SK-N-SH (cell line): ENCODE measurements around the gene TCF3. TPM values are rescaled to one million over a fixed set of nuclear protein-coding genes. Genes with fewer than 3 reads are reported as not detected.

Experiments
- CTCF ChIA-PET: fragments of 300-600, 350-600 bp; formaldehyde crosslinking; extraction: SDS; loops from one replicate; lab custom pipeline; 2021; lab: Yijun Ruan, JAX
- POLR2A ChIA-PET: fragments of 350-600 bp; sonication (Branson Sonifier 250); formaldehyde crosslinking; extraction: SDS; loops from one replicate; lab custom pipeline; 2020; ENCODE audit warnings: antibody characterized with exemption, inconsistent platforms; lab: Yijun Ruan, JAX
- DNase-seq: peaks from one replicate; pipeline ENCODE4 v3.0.0; 2012
- H2AFZ ChIP-seq: fragments of 200-600 bp; sonication (generic); 2 replicates; pipeline ENCODE4 v1.8.1; 2016; ENCODE audit warnings: antibody characterized with exemption, mild to moderate bottlenecking, low read depth
- H3F3A ChIP-seq: fragments of 200-600 bp; sonication (generic); replicated peaks from 2 replicates; pipeline ENCODE3; 2016; ENCODE audit warnings: antibody characterized with exemption, mild to moderate bottlenecking; ENCODE audit not compliant: insufficient read depth
- H3K27ac ChIP-seq, 2 experiments: fragments of 200-500 bp in 1 of 2; fragments of 200-600 bp in 1 of 2; sonication (Bioruptor generic) in 1 of 2; sonication (generic), shearing (Covaris generic) in 1 of 2; 2 replicates each; pipeline versions ENCODE4 v1.5.1 to v1.6.1; 2014 to 2016; ENCODE audit warnings: low read depth in 2 of 2, inconsistent platforms in 1 of 2, low read length in 1 of 2, mild to moderate bottlenecking in 1 of 2, mixed read lengths in 1 of 2
- H3K27me3 ChIP-seq: fragments of 200-600 bp; sonication (generic), shearing (Covaris generic); 2 replicates; pipeline ENCODE4 v1.6.1; 2016; ENCODE audit warnings: mixed run types; ENCODE audit not compliant: insufficient read depth
- H3K36me3 ChIP-seq, 2 experiments: fragments of 200-500 bp in 1 of 2; fragments of 200-600 bp in 1 of 2; sonication (Bioruptor generic) in 1 of 2; sonication (generic) in 1 of 2; replicated peaks in 1 of 2; 2 replicates each; pipeline versions ENCODE3 to v1.5.1; 2014 to 2016; ENCODE audit warnings: low read length in 1 of 2, mild to moderate bottlenecking in 1 of 2; ENCODE audit not compliant: insufficient read depth in 2 of 2, control insufficient read depth in 1 of 2
- H3K4me1 ChIP-seq, 2 experiments: fragments of 200-500 bp in 1 of 2; fragments of 200-600 bp in 1 of 2; sonication (Bioruptor generic) in 1 of 2; sonication (generic), shearing (Covaris generic) in 1 of 2; 2 replicates each; pipeline versions ENCODE4 v1.5.1 to v1.6.1; 2014 to 2016; ENCODE audit warnings: low read depth in 1 of 2, low read length in 1 of 2, mixed run types in 1 of 2; ENCODE audit not compliant: insufficient read depth in 2 of 2, control insufficient read depth in 1 of 2
- H3K4me2 ChIP-seq: fragments of 200-600 bp; sonication (generic), shearing (Covaris generic); 2 replicates; pipeline ENCODE4 v1.6.1; 2017; ENCODE audit warnings: mixed run types
- H3K4me3 ChIP-seq, 2 experiments: fragments of 200-500 bp in 1 of 2; fragments of 200-600 bp in 1 of 2; sonication (Bioruptor generic) in 1 of 2; sonication (generic), shearing (Covaris generic) in 1 of 2; 2 replicates each; pipeline versions ENCODE4 v1.5.1 to v1.8.1; 2014 to 2016; ENCODE audit warnings: low read depth in 2 of 2, inconsistent platforms in 1 of 2, low read length in 1 of 2, mild to moderate bottlenecking in 1 of 2, mixed read lengths in 1 of 2, moderate library complexity in 1 of 2
- H3K79me2 ChIP-seq: fragments of 200-600 bp; sonication (generic); 2 replicates; pipeline ENCODE4 v1.8.1; 2017; ENCODE audit warnings: mild to moderate bottlenecking; ENCODE audit not compliant: insufficient read depth
- H3K9ac ChIP-seq: fragments of 200-600 bp; sonication (generic); 2 replicates; pipeline ENCODE4 v1.6.1; 2017; ENCODE audit warnings: mixed run types
- H3K9me2 ChIP-seq: fragments of 200-600 bp; sonication (generic); 2 replicates; pipeline ENCODE4 v1.6.1; 2017; ENCODE audit warnings: mixed run types
- H3K9me3 ChIP-seq: fragments of 200-600 bp; sonication (generic); 2 replicates; pipeline ENCODE4 v1.6.1; 2017; ENCODE audit warnings: mixed run types, mild to moderate bottlenecking, moderate library complexity
- H4K20me1 ChIP-seq: fragments of 200-600 bp; sonication (generic); 2 replicates; pipeline ENCODE4 v1.6.1; 2017; ENCODE audit warnings: mild to moderate bottlenecking, mixed run types; ENCODE audit not compliant: insufficient read depth
- CHD2 ChIP-seq: fragments of 150-350 bp; IDR thresholded peaks from 2 replicates; pipeline ENCODE4 v1.6.1; 2018; ENCODE audit warnings: low read length; ENCODE audit not compliant: partially characterized antibody
- CTCF ChIP-seq: fragments of 200-600 bp; sonication (generic); IDR thresholded peaks from 2 replicates; pipeline ENCODE4 v1.6.1; 2017; ENCODE audit warnings: antibody characterized with exemption, mild to moderate bottlenecking, moderate library complexity
- ELF1 ChIP-seq: IDR thresholded peaks from 2 replicates; pipeline ENCODE4 v1.4.0; 2012
- EP300 ChIP-seq, 2 experiments: IDR thresholded peaks; 2 replicates each; pipeline versions ENCODE4 v1.4.0 to v1.6.1; 2012; ENCODE audit warnings: borderline replicate concordance in 1 of 2, low read depth in 1 of 2, low read length in 1 of 2
- FOSL2 ChIP-seq: IDR thresholded peaks from 2 replicates; pipeline ENCODE4 v1.4.0; 2012; ENCODE audit warnings: low read depth, mild to moderate bottlenecking, moderate library complexity, borderline replicate concordance
- GABPA ChIP-seq: IDR thresholded peaks from 2 replicates; pipeline ENCODE4 v1.4.0; 2012; ENCODE audit warnings: low read depth, mild to moderate bottlenecking
- JUND ChIP-seq: IDR thresholded peaks from 2 replicates; pipeline ENCODE4 v1.4.0; 2012
- NFIC ChIP-seq: IDR thresholded peaks from 2 replicates; pipeline ENCODE4 v1.4.0; 2012; ENCODE audit warnings: borderline replicate concordance
- RAD21 ChIP-seq: IDR thresholded peaks from 2 replicates; pipeline ENCODE4 v1.6.1; 2012; ENCODE audit warnings: mild to moderate bottlenecking, low read length
- RCOR1 ChIP-seq: fragments of 150-350 bp; IDR thresholded peaks from 2 replicates; pipeline ENCODE4 v1.6.1; 2017; ENCODE audit warnings: antibody characterized with exemption, low read length
- RXRA ChIP-seq: IDR thresholded peaks from 2 replicates; pipeline ENCODE4 v1.4.0; 2012; ENCODE audit warnings: low read depth, mild to moderate bottlenecking, borderline replicate concordance
- SMC3 ChIP-seq: IDR thresholded peaks from 2 replicates; pipeline ENCODE4 v1.6.1; 2012; ENCODE audit warnings: low read depth, low read length, improper control_type of control experiment
- TAF1 ChIP-seq: IDR thresholded peaks from 2 replicates; pipeline ENCODE4 v1.6.1; 2012; ENCODE audit warnings: low read depth, mild to moderate bottlenecking, low read length, moderate library complexity, borderline replicate concordance
- TCF12 ChIP-seq: IDR thresholded peaks from 2 replicates; pipeline ENCODE4 v1.4.0; 2012
- TEAD4 ChIP-seq: IDR thresholded peaks from 2 replicates; pipeline ENCODE4 v1.4.0; 2012; ENCODE audit warnings: mild to moderate bottlenecking, borderline replicate concordance; ENCODE audit not compliant: insufficient read depth
- USF1 ChIP-seq: IDR thresholded peaks from 2 replicates; pipeline ENCODE4 v1.4.0; 2012; ENCODE audit warnings: low read depth, borderline replicate concordance
- USF2 ChIP-seq: fragments of 150-350 bp; IDR thresholded peaks from 2 replicates; pipeline ENCODE4 v1.6.1; 2017; ENCODE audit warnings: antibody characterized with exemption, low read length, low read depth, borderline replicate concordance
- ZBTB33 ChIP-seq: IDR thresholded peaks from 2 replicates; pipeline ENCODE4 v1.4.0; 2012; ENCODE audit warnings: low read depth, borderline replicate concordance
- WGBS: methylation state at CpG from one replicate; pipeline ENCODE4 v1.1.6; 2017; ENCODE audit warnings: low lambda C conversion rate; 5-methylcytosine and 5-hydroxymethylcytosine counted together
- polyA plus RNA-seq, 3 experiments: library from polyadenylated mRNA; depleted of rRNA; stranded (reverse); fragments of >200 nt; gene quantifications; 2 replicates each; pipeline ENCODE4 v1.2.3, GENCODE V29; 2012
- TF ChIP-seq, protein P1 (sequence below): fragments of 150-350 bp; IDR thresholded peaks from 2 replicates; pipeline ENCODE4 v1.6.1; 2016; ENCODE audit warnings: mild to moderate bottlenecking, low read depth, low read length

TCF3 gene
- polyA plus RNA-seq, 1 of the 3 experiments (the other 2 are of a cell fraction) = 104 TPM

- peak; percentile 55 for DNase-seq
- H3K9me2 ChIP-seq = no peaks in the 10 kb centered on the region
- ChIA-PET POLR2A (no interaction called here), CTCF (no interaction called here)
- H3K9me3 ChIP-seq = no peaks in the 10 kb centered on the region
- peaks cover 48% of the 10 kb centered on the region for H3K27me3 ChIP-seq
- TF ChIP-seq NFIC (no peak), SMC3 (no peak), ELF1 (no peak), USF1 (no peak), RXRA (no peak), TEAD4 (no peak), GABPA (no peak), JUND (no peak), USF2 (no peak)
- TF ChIP-seq, protein P1, sequence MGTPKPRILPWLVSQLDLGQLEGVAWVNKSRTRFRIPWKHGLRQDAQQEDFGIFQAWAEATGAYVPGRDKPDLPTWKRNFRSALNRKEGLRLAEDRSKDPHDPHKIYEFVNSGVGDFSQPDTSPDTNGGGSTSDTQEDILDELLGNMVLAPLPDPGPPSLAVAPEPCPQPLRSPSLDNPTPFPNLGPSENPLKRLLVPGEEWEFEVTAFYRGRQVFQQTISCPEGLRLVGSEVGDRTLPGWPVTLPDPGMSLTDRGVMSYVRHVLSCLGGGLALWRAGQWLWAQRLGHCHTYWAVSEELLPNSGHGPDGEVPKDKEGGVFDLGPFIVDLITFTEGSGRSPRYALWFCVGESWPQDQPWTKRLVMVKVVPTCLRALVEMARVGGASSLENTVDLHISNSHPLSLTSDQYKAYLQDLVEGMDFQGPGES = no peak
- H3K4me3 ChIP-seq = no peak overlapping the region
- 10% methylated on average over 6 of the region's 31 CpGs for WGBS
- no peaks in the 10 kb centered on the region for H3F3A ChIP-seq
- H3K4me1 ChIP-seq = no peaks in the 10 kb centered on the region
- no peaks in the 10 kb centered on the region for H3K79me2 ChIP-seq
- H3K36me3 ChIP-seq = no peaks in the 10 kb centered on the region
- H3K9ac ChIP-seq = no peak overlapping the region
- no peak overlapping the region for H3K4me2 ChIP-seq
- no peak overlapping the region for H2AFZ ChIP-seq
- H3K27ac ChIP-seq = no peak overlapping the region
- no peaks in the 10 kb centered on the region for H4K20me1 ChIP-seq
These were observed 47.8 kb upstream of the TCF3 start for GRCh38 chr19:1699998-1700732.

DNA sequence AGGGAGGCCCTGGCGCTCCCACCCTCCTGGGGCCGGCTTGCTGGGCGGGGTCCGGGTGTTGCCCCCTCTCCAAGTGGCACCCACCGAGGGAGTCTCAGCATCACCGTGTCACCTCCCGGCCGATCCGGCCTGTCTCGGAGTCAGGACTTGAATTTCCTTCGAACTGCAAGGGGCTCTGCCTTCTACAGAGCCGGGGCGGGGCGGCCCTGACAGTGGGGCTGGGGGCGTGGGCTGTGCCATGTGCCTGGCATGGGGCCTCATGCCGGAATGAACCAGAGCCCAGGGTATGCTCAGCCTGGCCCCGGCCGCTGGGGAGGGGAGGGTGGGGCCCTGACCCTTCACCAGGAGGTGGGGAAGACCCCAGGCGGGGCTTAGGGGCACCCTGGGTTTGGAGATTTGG is 47.0 kb upstream of the TCF3 start:
- Histone ChIP-seq H3K4me1 (no peaks in the 10 kb centered on the region), H3K9ac (no peak overlapping the region), H3K27ac (no peak overlapping the region), H3K4me2 (no peak overlapping the region), H3F3A (no peaks in the 10 kb centered on the region), H2AFZ (no peak overlapping the region), H4K20me1 (no peaks in the 10 kb centered on the region), H3K79me2 (no peaks in the 10 kb centered on the region), H3K4me3 (no peak overlapping the region), H3K9me2 (no peaks in the 10 kb centered on the region), H3K36me3 (no peaks in the 10 kb centered on the region), H3K27me3 (peaks cover 52% of the 10 kb centered on the region), H3K9me3 (no peaks in the 10 kb centered on the region)
- POLR2A ChIA-PET = no interaction called here
- no peak for DNase-seq
- no CpG with 5 or more reads among the region's 19 CpGs for WGBS
- CTCF ChIA-PET = no interaction called here
- no peak for TF ChIP-seq FOSL2
- no peak for TF ChIP-seq RCOR1
- no peak for TF ChIP-seq ELF1
- no peak for TF ChIP-seq EP300 (IDR thresholded peaks at IDR 0.05; ENCODE audit: borderline replicate concordance in 1 of 2, low read depth in 1 of 2, low read length in 1 of 2)
- TF ChIP-seq NFIC = no peak
- no peak for TF ChIP-seq TCF12
- no peak for TF ChIP-seq TAF1
- TF ChIP-seq JUND = no peak
- no peak for TF ChIP-seq CTCF
- TF ChIP-seq, protein P1 = no peak
- TF ChIP-seq SMC3 = no peak
- TF ChIP-seq CHD2 = no peak
- TF ChIP-seq ZBTB33 = no peak
- no peak for TF ChIP-seq RAD21
